Measurements from ENCODE around the gene PURB. TPM values are rescaled to one million over a fixed set of nuclear protein-coding genes. Genes with fewer than 3 reads are reported as not detected.

PURB gene
- total and polyA plus RNA-seq, 9 of the 15 experiments (the other 6 are each of a cell fraction or from before 2014, with no cell fraction given), result 1.6 to 14.1 (median 8.8) TPM

- TF ChIP-seq PBX2 (CRISPR knock-in tag; IDR thresholded peaks at IDR 0.05; ENCODE audit: low read depth) (no peak), PBX2 (tag; conservative IDR thresholded peaks at IDR 0.05; ENCODE audit: low read depth) (no peak), VEZF1 (CRISPR knock-in tag; IDR thresholded peaks at IDR 0.05) (no peak), RUNX1 (IDR thresholded peaks at IDR 0.05; ENCODE audit: low read depth) (no peak), E2F5 (CRISPR knock-in tag; IDR thresholded peaks at IDR 0.05) (no peak; the same call in 1 of the 2 replicates), RBM25 (IDR thresholded peaks at IDR 0.05; ENCODE audit: low read depth, low read length, severe bottlenecking) (no peak), ETV6 (IDR thresholded peaks at IDR 0.05; ENCODE audit: borderline replicate concordance in 1 of 2, low read depth in 2 of 2, low read length in 1 of 2) (no peak), ETV6 (CRISPR knock-in tag; IDR thresholded peaks at IDR 0.05; ENCODE audit: borderline replicate concordance) (0 out of 2 replicates have a peak, but pooled peaks have one; percentile 16), PHTF2 (CRISPR knock-in tag; IDR thresholded peaks at IDR 0.05) (no peak), SMARCC2 (IDR thresholded peaks at IDR 0.05; ENCODE audit: low read depth) (no peak), PHB2 (IDR thresholded peaks at IDR 0.05; ENCODE audit: low read depth) (no peak), CXXC5 (CRISPR knock-in tag; IDR thresholded peaks at IDR 0.05) (no peak), RERE (CRISPR knock-in tag; IDR thresholded peaks at IDR 0.05; ENCODE audit: borderline replicate concordance) (no peak), ZBTB9 (CRISPR knock-in tag; IDR thresholded peaks at IDR 0.05) (no peak), ZNF165 (CRISPR knock-in tag; IDR thresholded peaks at IDR 0.05; ENCODE audit: borderline replicate concordance) (no peak)
These were observed 523 bp downstream of the PURB start (continued) for GRCh38 chr7:44884621-44885393.

Data from K562 (cell line).